ENCODE measurements around the gene CPD. TPM values are rescaled to one million over a fixed set of nuclear protein-coding genes. Genes with fewer than 3 reads are reported as not detected.
"Not testable (repeated sequence)": the region's sequence is repeated elsewhere in the genome, so short reads cannot be mapped to it uniquely, and the experiment has no call there.

The CPD gene
- total RNA-seq, 4 donors from 2014 or later, result 36.9 to 63.6 (median 50.8) TPM

DNA sequence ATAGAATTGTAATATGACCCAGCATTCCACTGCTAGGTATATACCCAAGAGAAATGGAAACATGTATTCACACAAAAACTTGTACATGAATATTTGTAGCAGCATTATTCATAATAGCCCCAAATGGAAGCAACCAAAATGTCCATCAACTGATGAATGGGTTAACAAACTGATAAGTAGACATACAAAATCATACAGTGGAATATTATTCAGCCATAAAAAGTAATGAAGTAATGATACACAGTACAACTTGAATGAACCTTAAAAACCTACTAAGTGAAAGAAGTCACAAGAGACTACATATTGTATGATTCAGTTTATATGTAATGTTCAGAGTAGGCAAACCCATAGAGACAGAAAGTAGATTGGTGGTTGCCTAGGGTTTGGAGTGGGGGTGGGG, 58.0 kb downstream of the CPD start:
- DNase-seq, result no peak
- no peak overlapping the region for H3K27ac ChIP-seq
- no peak overlapping the region for H3K4me3 ChIP-seq
- TF ChIP-seq POLR2A (IDR thresholded peaks at IDR 0.05), result no peak
- TF ChIP-seq, protein P1, sequence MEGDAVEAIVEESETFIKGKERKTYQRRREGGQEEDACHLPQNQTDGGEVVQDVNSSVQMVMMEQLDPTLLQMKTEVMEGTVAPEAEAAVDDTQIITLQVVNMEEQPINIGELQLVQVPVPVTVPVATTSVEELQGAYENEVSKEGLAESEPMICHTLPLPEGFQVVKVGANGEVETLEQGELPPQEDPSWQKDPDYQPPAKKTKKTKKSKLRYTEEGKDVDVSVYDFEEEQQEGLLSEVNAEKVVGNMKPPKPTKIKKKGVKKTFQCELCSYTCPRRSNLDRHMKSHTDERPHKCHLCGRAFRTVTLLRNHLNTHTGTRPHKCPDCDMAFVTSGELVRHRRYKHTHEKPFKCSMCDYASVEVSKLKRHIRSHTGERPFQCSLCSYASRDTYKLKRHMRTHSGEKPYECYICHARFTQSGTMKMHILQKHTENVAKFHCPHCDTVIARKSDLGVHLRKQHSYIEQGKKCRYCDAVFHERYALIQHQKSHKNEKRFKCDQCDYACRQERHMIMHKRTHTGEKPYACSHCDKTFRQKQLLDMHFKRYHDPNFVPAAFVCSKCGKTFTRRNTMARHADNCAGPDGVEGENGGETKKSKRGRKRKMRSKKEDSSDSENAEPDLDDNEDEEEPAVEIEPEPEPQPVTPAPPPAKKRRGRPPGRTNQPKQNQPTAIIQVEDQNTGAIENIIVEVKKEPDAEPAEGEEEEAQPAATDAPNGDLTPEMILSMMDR (IDR thresholded peaks at IDR 0.05), result no peak
- H3K27me3 ChIP-seq, result no peaks in the 10 kb centered on the region
- intact Hi-C loops (cut with DNase I), result no loop called here
- peaks cover 0 to 48% (median 9%) of the 10 kb centered on the region in 3 donors for H3K36me3 ChIP-seq
- no peaks in the 10 kb centered on the region for H3K9me3 ChIP-seq
- H3K4me1 ChIP-seq, result peaks cover 0 to 11% (median 0%) of the 10 kb centered on the region in 3 donors

DNA sequence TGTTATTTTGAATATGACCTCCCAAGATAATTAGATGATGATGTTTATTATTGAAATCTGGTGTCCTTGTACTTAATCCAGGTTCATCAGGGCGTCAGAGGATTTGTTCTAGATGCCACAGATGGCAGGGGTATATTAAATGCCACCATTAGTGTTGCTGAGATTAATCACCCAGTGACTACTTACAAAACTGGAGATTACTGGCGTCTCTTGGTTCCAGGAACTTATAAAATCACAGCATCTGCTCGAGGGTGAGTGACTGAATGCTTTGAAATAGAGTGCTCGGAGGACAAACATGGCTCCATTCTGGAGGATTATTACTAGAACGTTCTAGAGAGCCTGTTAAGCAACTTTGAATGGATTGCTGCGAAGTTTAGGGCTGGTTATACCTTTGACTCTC, 65.0 kb downstream of the CPD start:
- Histone ChIP-seq H3K27me3 (no peaks in the 10 kb centered on the region), H3K4me1 (no peaks in the 10 kb centered on the region), H3K27ac (no peak overlapping the region), H3K36me3 (peaks cover 0 to 38% (median 4%) of the 10 kb centered on the region in 3 donors), H3K9me3 (no peaks in the 10 kb centered on the region), H3K4me3 (no peak overlapping the region)
- no peak for DNase-seq
- TF ChIP-seq, protein P1 (IDR thresholded peaks at IDR 0.05), result no peak
- no peak for TF ChIP-seq POLR2A (IDR thresholded peaks at IDR 0.05)
- intact Hi-C loops (cut with DNase I), result no loop called here
- WGBS, 2 donors, result 67 to 71% methylated on average over 6 of the region's 6 CpGs

DNA sequence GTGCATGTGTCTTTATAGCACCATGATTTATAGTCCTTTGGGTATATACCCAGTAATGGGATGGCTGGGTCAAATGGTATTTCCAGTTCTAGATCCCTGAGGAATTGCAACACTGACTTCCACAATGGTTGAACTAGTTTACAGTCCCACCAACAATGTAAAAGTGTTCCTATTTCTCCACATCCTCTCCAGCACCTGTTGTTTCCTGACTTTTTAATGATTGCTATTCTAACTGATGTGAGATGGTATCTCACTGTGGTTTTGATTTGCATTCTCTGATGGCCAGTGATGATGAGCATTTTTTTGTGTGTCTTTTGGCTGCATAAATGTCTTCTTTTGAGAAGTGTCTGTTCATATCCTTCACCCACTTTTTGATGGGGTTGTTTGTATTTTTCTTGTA, 67.9 kb downstream of the CPD start:
- DNase-seq; H3K4me1 ChIP-seq; intact Hi-C loops (cut with DNase I); H3K4me3 ChIP-seq; H3K9me3 ChIP-seq; H3K27ac ChIP-seq; H3K27me3 ChIP-seq: not testable (repeated sequence)
- peaks cover 0 to 53% (median 4%) of the 10 kb centered on the region in 3 donors for H3K36me3 ChIP-seq

DNA sequence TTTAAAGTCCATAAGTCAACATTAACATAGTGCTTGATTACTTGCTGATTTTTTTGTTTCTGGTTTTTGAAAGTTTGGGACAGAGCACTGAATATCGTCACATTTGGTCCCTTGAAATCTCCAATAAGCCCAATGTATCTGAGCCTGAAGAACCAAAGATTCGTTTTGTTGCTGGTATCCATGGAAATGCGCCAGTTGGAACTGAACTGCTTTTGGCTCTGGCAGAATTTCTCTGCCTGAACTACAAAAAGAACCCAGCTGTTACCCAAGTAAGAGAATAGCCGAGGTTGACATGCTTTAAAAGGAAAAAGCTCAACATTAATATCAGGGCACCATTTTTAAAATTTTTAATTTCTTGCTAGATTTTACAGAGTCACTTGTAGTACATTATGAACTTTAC, 70.8 kb downstream of the CPD start:
- intact Hi-C loops (cut with DNase I), result no loop called here
- 38 to 51% methylated on average over 4 of the region's 4 CpGs for WGBS, 2 donors
- DNase-seq, result no peak

DNA sequence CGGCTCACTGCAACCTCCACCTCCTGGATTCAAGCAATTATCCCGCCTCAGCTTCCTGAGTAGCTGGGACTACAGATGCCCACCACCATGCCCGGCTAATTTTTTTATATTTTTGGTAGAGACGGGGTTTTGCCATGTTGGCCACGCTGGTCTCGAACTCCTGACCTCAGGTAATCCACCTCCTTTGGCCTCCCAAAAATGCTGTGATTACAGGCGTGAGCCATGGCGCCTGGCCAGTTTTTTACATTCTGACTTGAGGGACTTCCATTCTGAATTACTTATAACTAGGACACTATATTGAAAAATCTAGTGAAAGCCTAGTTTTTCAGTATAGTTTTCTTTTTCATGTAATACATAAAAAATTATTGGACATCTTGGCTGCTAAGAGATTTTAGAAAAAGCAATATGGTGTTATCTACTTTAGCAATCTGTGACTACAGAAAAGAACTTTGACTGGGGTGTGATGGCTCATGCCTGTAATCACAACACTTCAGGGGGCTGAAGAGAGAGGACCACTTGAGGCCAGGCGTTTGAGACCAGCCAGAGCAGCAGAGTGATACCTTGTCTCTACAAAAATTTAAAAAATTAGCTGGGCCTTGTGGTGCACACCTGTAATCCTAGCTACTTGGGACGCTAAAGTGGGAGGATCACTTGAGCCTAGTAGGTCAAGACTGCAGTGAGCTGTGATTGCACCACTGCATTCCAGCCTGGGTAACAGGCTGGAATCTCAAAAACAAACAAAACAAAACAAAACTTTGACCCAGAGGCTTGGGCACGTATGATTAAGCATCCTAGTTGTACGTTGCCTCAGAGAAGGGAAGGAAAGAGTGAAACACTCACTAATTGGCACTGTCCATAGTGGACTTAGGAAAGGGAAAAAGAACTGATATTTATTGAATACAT, 71.6 kb downstream of the CPD start:
- peaks cover 0 to 62% (median 0%) of the 10 kb centered on the region in 3 donors for H3K36me3 ChIP-seq
- H3K27me3 ChIP-seq, result no peaks in the 10 kb centered on the region
- WGBS, 2 donors, result 92 to 94% methylated on average over 12 of the region's 12 CpGs
- TF ChIP-seq, protein P1 (IDR thresholded peaks at IDR 0.05), result no peak
- no peak for TF ChIP-seq POLR2A (IDR thresholded peaks at IDR 0.05)
- intact Hi-C loops (cut with DNase I), result loop anchor here (10.0 kb wide), 1 partner anchor 106 kb away; no protein-coding TSS in a partner anchor
- no peak overlapping the region for H3K27ac ChIP-seq
- H3K9me3 ChIP-seq, result no peaks in the 10 kb centered on the region
- no peaks in the 10 kb centered on the region for H3K4me1 ChIP-seq
- no peak overlapping the region for H3K4me3 ChIP-seq
- no peak for DNase-seq

More for the DNA sequence above, 70.8 kb downstream of the CPD start:
- no peak overlapping the region for H3K27ac ChIP-seq
- TF ChIP-seq, protein P1 (IDR thresholded peaks at IDR 0.05), result no peak
- no peak for TF ChIP-seq POLR2A (IDR thresholded peaks at IDR 0.05)
- no peaks in the 10 kb centered on the region for H3K9me3 ChIP-seq
- H3K27me3 ChIP-seq, result no peaks in the 10 kb centered on the region
- peaks cover 0 to 65% (median 0%) of the 10 kb centered on the region in 3 donors for H3K36me3 ChIP-seq
- H3K4me1 ChIP-seq, result no peaks in the 10 kb centered on the region
- H3K4me3 ChIP-seq, result no peak overlapping the region
